ENCODE measurements around the gene SETBP1. TPM values are rescaled to one million over a fixed set of nuclear protein-coding genes. Genes with fewer than 3 reads are reported as not detected.

The SETBP1 gene
- total and polyA plus RNA-seq, 2 of the 8 experiments (the other 6 are each of a cell fraction or from before 2014, with no cell fraction given): 2.0 to 6.5 TPM

GRCh38 chr18:44651478-44651877 is 29.2 kb upstream of the SETBP1 start:
- H3K23ac ChIP-seq (ENCODE audit: insufficient read length): no peak overlapping the region
- no peaks in the 10 kb centered on the region for H4K20me1 ChIP-seq (replicated peaks in 1 of 2; ENCODE audit: control insufficient read depth in 1 of 2, insufficient read depth in 2 of 2, low read length in 2 of 2)
- FAIRE-seq: no peak
- H4K91ac ChIP-seq (replicated peaks; ENCODE audit: insufficient read length, low read length): no peak overlapping the region
- H3K23me2 ChIP-seq (ENCODE audit: low read depth, low read length): no peaks in the 10 kb centered on the region
- CTCF ChIA-PET (ENCODE audit: partially characterized antibody): interaction anchor here (0.7 kb wide), 1 partner anchor 31 kb away, joined by 3 read pairs; no protein-coding TSS in a partner anchor
- no peak overlapping the region for H2BK5ac ChIP-seq (ENCODE audit: low read depth, low read length)
- H3K79me2 ChIP-seq (ENCODE audit: control insufficient read depth in 1 of 2, insufficient read depth in 2 of 2, low read length in 2 of 2): no peaks in the 10 kb centered on the region
- no peak overlapping the region for H2BK20ac ChIP-seq (ENCODE audit: low read length)
- no peak overlapping the region for H4K8ac ChIP-seq (ENCODE audit: extremely low read depth, insufficient read depth, low read length)
- H4K5ac ChIP-seq (ENCODE audit: insufficient read length, low read depth, low read length): no peak overlapping the region
- H2BK12ac ChIP-seq (ENCODE audit: low read depth, low read length): no peak overlapping the region
- H2BK120ac ChIP-seq (replicated peaks; ENCODE audit: low read depth, low read length): no peak overlapping the region
- no peak for DNase-seq (ENCODE audit: low read depth in 1 of 2, low spot score in 2 of 2)
- H3K36me3 ChIP-seq (ENCODE audit: control insufficient read depth in 2 of 4, insufficient read depth in 4 of 4, low read length in 3 of 4): no peaks in the 10 kb centered on the region
- POLR2A ChIA-PET (ENCODE audit: partially characterized antibody): no interaction called here
- no peak overlapping the region for H3K9ac ChIP-seq (replicated peaks in 1 of 4; ENCODE audit: extremely low read depth in 1 of 4, low read depth in 3 of 4, low read length in 3 of 4)
- H3K79me1 ChIP-seq (ENCODE audit: low read depth, low read length): no peaks in the 10 kb centered on the region
- no peaks in the 10 kb centered on the region for H3K27me3 ChIP-seq (replicated peaks in 1 of 4; ENCODE audit: control insufficient read depth in 3 of 4, extremely low read depth in 1 of 4, insufficient read depth in 3 of 4, low read length in 3 of 4)
- 79% methylated on average over 6 of the region's 6 CpGs; no CpG with 5 or more reads in 1 of the 2 experiments for WGBS, 2 experiments (ENCODE audit: extremely low coverage in 1 of 2, insufficient coverage in 1 of 2, insufficient read length in 1 of 2, insufficient replicate concordance in 2 of 2, low coverage in 1 of 2, low lambda C conversion rate in 2 of 2, missing lambda C conversion rate in 1 of 2)
- H3K27ac ChIP-seq (ENCODE audit: low read depth, low read length): no peak overlapping the region
- H3K4me1 ChIP-seq (replicated peaks in 1 of 4; ENCODE audit: control insufficient read depth in 3 of 4, insufficient read depth in 4 of 4, low read length in 3 of 4): no peaks in the 10 kb centered on the region
- H3K4me3 ChIP-seq (ENCODE audit: extremely low read depth in 1 of 4, insufficient read depth in 2 of 4, low read depth in 3 of 4, low read length in 4 of 4): no peak overlapping the region
- H2BK15ac ChIP-seq (ENCODE audit: low read length): no peak overlapping the region
- H3K56ac ChIP-seq (replicated peaks; ENCODE audit: insufficient read length, low read depth, low read length): no peak overlapping the region
- no peak overlapping the region for H3K14ac ChIP-seq (ENCODE audit: insufficient read length)
- H2AFZ ChIP-seq (ENCODE audit: low read length): no peak overlapping the region
- no peak overlapping the region for H2AK5ac ChIP-seq (ENCODE audit: low read depth, low read length)
- TF ChIP-seq CEBPB (IDR thresholded peaks at IDR 0.05; ENCODE audit: low read depth, low read length): peak; percentile 69; the same call in 1 of the 2 replicates
- TF ChIP-seq CBX8 (IDR thresholded peaks at IDR 0.05; ENCODE audit: borderline replicate concordance, low read depth, low read length): no peak
- TF ChIP-seq RNF2 (IDR thresholded peaks at IDR 0.05; ENCODE audit: borderline replicate concordance, low read depth, low read length, missing control alignments, poor library complexity, severe bottlenecking): no peak
- peak; percentile 80; the same call in 1 of the 2 replicates for TF ChIP-seq JUND (IDR thresholded peaks at IDR 0.05; ENCODE audit: low read length)
- no peak overlapping the region for H3K4me2 ChIP-seq (ENCODE audit: insufficient read depth in 1 of 2, low read depth in 2 of 2, low read length in 2 of 2)
- no peak overlapping the region for H3K4ac ChIP-seq (replicated peaks; ENCODE audit: insufficient read length, low read depth, low read length)
- no peaks in the 10 kb centered on the region for H3K9me3 ChIP-seq (ENCODE audit: insufficient read depth in 2 of 2, low read depth in 1 of 2, low read length in 1 of 2)
- no peak overlapping the region for H3K18ac ChIP-seq (ENCODE audit: extremely low read depth, low read length)

All from H1 (cell line).